ENCODE results near the gene TTC12.

- no peak for TF ChIP-seq POLR2A (IDR thresholded peaks at IDR 0.05)
- no peak for TF ChIP-seq CTCF (IDR thresholded peaks at IDR 0.05)
Observed at GRCh38 chr11:113392236-113392921, 78.0 kb downstream of the TTC12 start.

Data from body of pancreas (tissue), 4 donors.